GM12864 (cell line): ENCODE results near the gene IFT81.

ENCODE experiments used
- DNase-seq: peaks from one replicate; pipeline ENCODE4 v3.0.0-alpha.2; 2011; ENCODE audit warnings: low read depth
- H3K4me3 ChIP-seq: 2 replicates; pipeline ENCODE4 v1.5.1; 2011; ENCODE audit warnings: mild to moderate bottlenecking, low read depth, low read length, control low read depth
- TF ChIP-seq, protein P1 (sequence below): IDR thresholded peaks from 2 replicates; pipeline ENCODE4 v1.5.1; 2011; ENCODE audit warnings: low read depth, mild to moderate bottlenecking, moderate library complexity, low read length, control low read depth, inconsistent platforms; ENCODE audit errors: missing control alignments

The IFT81 gene

DNA sequence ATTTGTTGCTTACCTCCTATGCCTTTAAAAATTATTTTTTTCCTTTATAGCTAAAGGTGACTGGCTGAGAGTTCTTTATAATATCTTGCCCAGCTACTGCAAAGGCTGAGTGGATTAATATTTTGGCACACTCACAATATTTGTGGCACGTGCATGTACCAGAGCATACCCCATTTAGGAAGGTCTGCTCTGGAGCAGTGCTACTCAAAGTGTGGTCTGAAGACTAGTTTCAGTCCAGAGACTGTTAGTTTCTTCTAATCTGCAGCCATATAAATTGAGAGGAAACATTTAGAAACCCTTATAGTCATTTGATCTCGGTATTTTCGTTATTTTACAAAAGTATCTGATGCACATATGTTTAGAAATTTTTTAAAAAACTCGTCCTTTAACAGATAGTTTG lies 51.0 kb downstream of the IFT81 start:
- no peak overlapping the region for H3K4me3 ChIP-seq
- TF ChIP-seq, protein P1, sequence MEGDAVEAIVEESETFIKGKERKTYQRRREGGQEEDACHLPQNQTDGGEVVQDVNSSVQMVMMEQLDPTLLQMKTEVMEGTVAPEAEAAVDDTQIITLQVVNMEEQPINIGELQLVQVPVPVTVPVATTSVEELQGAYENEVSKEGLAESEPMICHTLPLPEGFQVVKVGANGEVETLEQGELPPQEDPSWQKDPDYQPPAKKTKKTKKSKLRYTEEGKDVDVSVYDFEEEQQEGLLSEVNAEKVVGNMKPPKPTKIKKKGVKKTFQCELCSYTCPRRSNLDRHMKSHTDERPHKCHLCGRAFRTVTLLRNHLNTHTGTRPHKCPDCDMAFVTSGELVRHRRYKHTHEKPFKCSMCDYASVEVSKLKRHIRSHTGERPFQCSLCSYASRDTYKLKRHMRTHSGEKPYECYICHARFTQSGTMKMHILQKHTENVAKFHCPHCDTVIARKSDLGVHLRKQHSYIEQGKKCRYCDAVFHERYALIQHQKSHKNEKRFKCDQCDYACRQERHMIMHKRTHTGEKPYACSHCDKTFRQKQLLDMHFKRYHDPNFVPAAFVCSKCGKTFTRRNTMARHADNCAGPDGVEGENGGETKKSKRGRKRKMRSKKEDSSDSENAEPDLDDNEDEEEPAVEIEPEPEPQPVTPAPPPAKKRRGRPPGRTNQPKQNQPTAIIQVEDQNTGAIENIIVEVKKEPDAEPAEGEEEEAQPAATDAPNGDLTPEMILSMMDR = no peak
- no peak for DNase-seq

DNA sequence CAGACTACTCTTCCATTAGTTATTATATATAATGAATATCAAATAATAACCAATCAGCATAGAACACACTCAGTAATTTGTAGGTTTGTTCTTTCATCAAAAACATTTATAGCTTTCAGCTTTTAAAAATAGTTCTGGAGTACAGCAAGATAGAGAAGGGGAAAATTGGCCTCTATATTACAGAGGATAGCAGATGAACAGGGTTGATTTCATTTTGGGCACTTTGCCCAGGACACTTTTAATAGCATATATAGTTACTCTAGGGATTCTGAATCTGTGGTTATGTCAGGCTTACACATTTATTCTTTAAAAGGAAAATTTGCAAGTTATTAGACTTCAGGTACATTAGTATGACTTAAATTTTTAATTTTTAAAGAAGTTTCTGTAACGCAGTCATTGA lies 52.6 kb downstream of the IFT81 start:
- DNase-seq = no peak
- TF ChIP-seq, protein P1 = no peak
- H3K4me3 ChIP-seq = no peak overlapping the region

DNA sequence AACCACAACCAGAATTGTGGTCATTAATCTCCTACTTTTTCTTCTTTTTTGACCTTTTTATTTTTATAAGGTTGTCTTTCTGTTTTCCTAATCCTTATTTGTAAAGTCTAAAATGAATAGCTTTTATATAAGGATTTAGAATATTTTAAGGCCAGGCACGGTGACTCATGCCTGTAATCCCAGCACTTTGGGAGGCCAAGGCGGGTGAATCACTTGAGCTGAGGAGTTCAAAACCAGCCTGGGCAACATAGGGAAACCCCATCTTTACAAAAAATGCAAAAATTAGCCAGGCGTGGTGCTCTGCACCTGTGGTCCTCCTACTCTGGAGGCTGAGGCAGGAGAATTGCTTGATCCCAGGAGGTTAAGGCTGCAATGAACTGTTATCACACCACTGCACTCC lies 55.1 kb downstream of the IFT81 start:
- TF ChIP-seq, protein P1 = no peak
- no peak overlapping the region for H3K4me3 ChIP-seq
- DNase-seq = no peak

DNA sequence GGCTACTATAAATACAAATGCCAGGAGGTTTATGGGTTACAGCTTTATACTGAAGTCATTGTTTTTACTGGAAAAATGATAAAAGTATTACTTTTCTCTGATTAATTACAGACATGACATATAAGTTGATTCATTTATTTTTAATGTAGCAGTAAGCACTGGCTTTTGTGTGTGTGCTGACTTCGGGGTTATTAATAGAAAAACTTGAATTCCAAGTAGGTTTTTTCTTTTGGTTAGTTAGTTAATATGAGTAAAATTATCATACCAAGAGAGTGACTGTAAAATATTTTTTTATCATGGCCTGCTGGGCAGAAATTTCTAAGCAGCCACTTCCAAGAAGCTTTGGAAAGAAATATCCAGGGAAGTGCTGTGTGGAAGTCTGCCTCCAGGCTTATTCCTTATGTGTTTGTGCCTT lies 56.4 kb downstream of the IFT81 start:
- no peak overlapping the region for H3K4me3 ChIP-seq
- TF ChIP-seq, protein P1 = no peak
- DNase-seq = no peak

DNA sequence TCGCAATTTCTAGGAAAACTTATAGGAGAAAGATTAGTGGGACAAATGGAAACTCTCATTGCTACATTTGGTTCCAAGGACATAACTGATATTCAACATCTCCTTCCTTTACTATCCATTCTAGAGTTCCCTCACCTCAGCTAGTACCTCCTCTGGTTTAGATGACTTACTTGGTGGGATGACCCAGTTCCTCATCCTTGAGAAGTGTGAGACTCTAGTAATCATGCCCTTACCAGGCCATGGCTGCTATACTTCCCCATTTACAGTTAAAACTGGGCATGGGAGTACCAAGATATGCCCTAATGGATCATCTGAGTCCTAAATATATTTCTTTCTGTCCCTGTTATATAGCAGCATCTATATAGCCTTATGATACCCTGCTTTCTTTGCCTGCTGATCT lies 58.1 kb downstream of the IFT81 start:
- no peak overlapping the region for H3K4me3 ChIP-seq
- DNase-seq = no peak

DNA sequence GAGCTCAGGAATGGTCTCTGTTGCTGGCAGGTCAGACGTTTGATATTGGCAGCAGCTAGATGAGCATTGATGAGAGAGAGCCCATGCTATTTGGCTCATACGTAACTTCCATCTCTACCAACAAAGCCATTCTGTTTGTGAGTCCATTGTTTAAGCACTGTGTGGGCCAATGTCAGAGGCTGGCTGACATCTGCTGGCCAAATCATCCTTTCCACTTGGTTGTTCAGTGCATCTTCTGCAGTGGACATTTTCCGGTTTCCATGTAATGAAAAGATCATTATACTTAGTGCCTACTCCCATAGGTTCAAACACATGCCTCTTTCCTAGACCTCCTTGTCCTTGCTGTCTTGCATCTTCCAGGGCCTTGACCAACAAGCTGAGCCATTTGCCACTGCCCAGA lies 59.2 kb downstream of the IFT81 start:
- TF ChIP-seq, protein P1 = no peak
- DNase-seq = no peak
- no peak overlapping the region for H3K4me3 ChIP-seq

More for the DNA sequence above, 58.1 kb downstream of the IFT81 start:
- TF ChIP-seq, protein P1 = no peak

DNA sequence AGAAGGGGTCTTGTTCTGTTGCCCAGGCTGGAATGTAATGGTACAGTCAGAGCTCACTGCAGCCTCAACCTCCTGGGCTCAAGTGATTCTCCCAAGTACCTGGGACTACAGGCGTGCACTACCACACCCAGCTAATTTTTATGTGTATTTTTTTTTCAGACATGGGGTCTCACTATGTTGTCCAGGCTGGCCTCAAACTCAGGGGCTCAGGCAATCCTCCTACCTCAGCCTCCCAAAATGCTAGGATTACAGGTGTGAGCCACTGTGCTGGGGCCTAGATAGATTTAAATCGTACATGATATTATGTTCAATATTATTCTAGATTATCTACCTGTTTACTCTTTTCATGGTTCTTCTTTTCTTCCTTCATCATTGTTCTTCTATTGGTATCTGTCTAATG lies 61.5 kb downstream of the IFT81 start:
- no peak overlapping the region for H3K4me3 ChIP-seq
- DNase-seq = no peak
- TF ChIP-seq, protein P1 = no peak
